ENCODE data around the gene RAB21. TPM values are rescaled to one million over a fixed set of nuclear protein-coding genes. Genes with fewer than 3 reads are reported as not detected.

Gene RAB21
- total RNA-seq, 1 experiment from 2014 or later: 33.6 TPM

GRCh38 chr12:71772735-71773134 is 18.1 kb downstream of the RAB21 start:
- Mint-ChIP-seq H3K4me3 (no peak overlapping the region), H3K36me3 (peaks cover 29% of the 10 kb centered on the region), H3K27me3 (ENCODE audit: low read depth) (no peaks in the 10 kb centered on the region), H3K9me3 (no peaks in the 10 kb centered on the region), H3K4me1 (no peaks in the 10 kb centered on the region), H3K27ac (no peak overlapping the region)
- DNase-seq (ENCODE audit: low spot score) (no peak), ATAC-seq (no peak)
- ChIA-PET CTCF (no interaction called here), POLR2A (no interaction called here)
- TF ChIP-seq CDX4 (CRISPR knock-in tag; IDR thresholded peaks at IDR 0.05; ENCODE audit: borderline replicate concordance): no peak
- TF ChIP-seq CREB1 (CRISPR knock-in tag; IDR thresholded peaks at IDR 0.05): no peak
- no peak for TF ChIP-seq FOXP4 (CRISPR knock-in tag; IDR thresholded peaks at IDR 0.05)
- no peak for TF ChIP-seq CREM (CRISPR knock-in tag; IDR thresholded peaks at IDR 0.05)
- TF ChIP-seq ZNF512 (CRISPR knock-in tag; IDR thresholded peaks at IDR 0.05; ENCODE audit: borderline replicate concordance): no peak
- TF ChIP-seq MLX (CRISPR knock-in tag; IDR thresholded peaks at IDR 0.05): no peak
- TF ChIP-seq ERG (CRISPR knock-in tag; IDR thresholded peaks at IDR 0.05): no peak
- TF ChIP-seq KAT7 (CRISPR knock-in tag; IDR thresholded peaks at IDR 0.05; ENCODE audit: borderline replicate concordance): no peak
- TF ChIP-seq ZNF671 (CRISPR knock-in tag; IDR thresholded peaks at IDR 0.05): no peak
- TF ChIP-seq FOXJ3 (CRISPR knock-in tag; IDR thresholded peaks at IDR 0.05; ENCODE audit: borderline replicate concordance): no peak
- TF ChIP-seq PRRX2 (CRISPR knock-in tag; IDR thresholded peaks at IDR 0.05): no peak
- no peak for TF ChIP-seq OVOL2 (CRISPR knock-in tag; IDR thresholded peaks at IDR 0.05; ENCODE audit: borderline replicate concordance)
- TF ChIP-seq TEAD4 (CRISPR knock-in tag; IDR thresholded peaks at IDR 0.05): no peak
- no peak for TF ChIP-seq ZNF232 (CRISPR knock-in tag; IDR thresholded peaks at IDR 0.05)
- no peak for TF ChIP-seq HMGA2 (CRISPR knock-in tag; IDR thresholded peaks at IDR 0.05)
- TF ChIP-seq ZNF425 (CRISPR knock-in tag; conservative IDR thresholded peaks at IDR 0.05): no peak
- TF ChIP-seq MYBL2 (CRISPR knock-in tag; IDR thresholded peaks at IDR 0.05): no peak
- TF ChIP-seq AR (CRISPR knock-in tag; IDR thresholded peaks at IDR 0.05): no peak
- no peak for TF ChIP-seq EMX1 (CRISPR knock-in tag; IDR thresholded peaks at IDR 0.05)
